Measurements from ENCODE around the gene PHF3.
"Not testable (repeated sequence)": the region's sequence is repeated elsewhere in the genome, so short reads cannot be mapped to it uniquely, and the experiment has no call there.

PHF3 gene

DNA sequence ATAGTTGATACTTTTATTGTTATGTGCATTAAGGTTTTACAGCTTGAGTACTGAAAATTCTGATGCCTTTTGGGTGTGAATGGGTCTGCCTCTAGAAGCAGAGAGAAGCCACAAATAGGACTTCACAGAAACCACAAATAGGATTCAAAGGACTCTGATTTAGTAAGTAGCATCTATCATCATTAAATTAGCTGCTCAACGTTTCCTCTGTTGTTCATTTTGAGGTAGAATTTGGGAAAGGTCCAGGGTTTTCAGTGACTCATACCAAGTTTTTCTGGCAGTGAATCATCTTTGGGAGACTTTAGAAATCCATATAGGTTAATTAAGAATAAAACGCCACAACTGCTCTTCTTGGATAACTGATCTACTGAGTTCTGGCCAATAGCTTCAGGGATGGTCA lies 105.1 kb downstream of the PHF3 start:
- Mint-ChIP-seq H3K27ac (no peak overlapping the region), H3K4me1 (ENCODE audit: low read depth) (peaks cover 8% of the 10 kb centered on the region), H3K9me3 (peaks cover 1% of the 10 kb centered on the region), H3K4me3 (no peak overlapping the region), H3K27me3 (peaks cover 2% of the 10 kb centered on the region), H3K36me3 (ENCODE audit: low read depth) (no peaks in the 10 kb centered on the region)
- intact Hi-C loops (cut with micrococcal nuclease), result no loop called here

DNA sequence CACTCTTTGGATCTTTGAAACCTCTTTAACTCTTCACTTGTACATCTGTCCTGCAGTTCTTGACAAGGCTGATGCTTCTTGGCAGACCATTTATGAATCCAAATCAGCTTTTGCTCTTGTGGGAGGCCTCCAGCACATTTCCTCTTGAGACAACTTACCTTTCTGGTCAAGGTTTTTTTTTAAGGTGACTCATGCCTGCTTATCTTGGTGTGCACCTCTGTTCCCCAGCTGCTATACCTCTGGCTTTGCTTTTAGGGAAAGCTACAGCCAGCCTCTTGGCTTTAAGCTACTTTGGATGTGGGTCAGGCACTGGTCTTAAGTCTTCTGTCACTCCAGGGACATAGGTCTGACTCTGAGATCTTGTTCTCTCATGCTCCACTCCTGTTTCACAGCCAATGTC lies 106.5 kb downstream of the PHF3 start:
- intact Hi-C loops (cut with micrococcal nuclease), result no loop called here
- Mint-ChIP-seq H3K27ac (no peak overlapping the region), H3K4me1 (ENCODE audit: low read depth) (peaks cover 8% of the 10 kb centered on the region), H3K9me3 (peaks cover 8% of the 10 kb centered on the region), H3K27me3 (peaks cover 2% of the 10 kb centered on the region), H3K36me3 (ENCODE audit: low read depth) (no peaks in the 10 kb centered on the region), H3K4me3 (no peak overlapping the region)

DNA sequence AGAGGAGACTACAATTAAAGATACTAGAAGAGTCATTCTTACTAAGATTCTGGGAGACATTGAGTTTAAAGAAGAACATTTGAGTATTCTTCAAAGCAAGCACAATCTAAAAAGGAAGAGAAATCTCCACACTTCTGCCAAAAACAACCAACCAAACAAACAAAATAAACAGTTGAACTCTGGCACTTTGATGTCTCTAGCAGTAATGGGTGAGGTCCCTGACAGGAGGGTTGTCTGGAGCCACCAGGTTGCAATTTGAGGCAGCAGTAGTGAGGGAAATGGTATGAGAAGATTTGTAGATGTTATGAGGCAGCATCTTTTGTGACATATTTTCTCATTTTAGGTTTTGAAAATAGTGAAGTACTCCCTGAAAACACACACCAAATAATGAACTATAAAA lies 108.1 kb downstream of the PHF3 start:
- no peaks in the 10 kb centered on the region for H3K36me3 Mint-ChIP-seq (ENCODE audit: low read depth)
- no peak overlapping the region for H3K27ac Mint-ChIP-seq
- intact Hi-C loops (cut with micrococcal nuclease), result no loop called here
- H3K27me3 Mint-ChIP-seq, result peaks cover 2% of the 10 kb centered on the region
- H3K4me1 Mint-ChIP-seq (ENCODE audit: low read depth), result peaks cover 6% of the 10 kb centered on the region
- peaks cover 13% of the 10 kb centered on the region for H3K9me3 Mint-ChIP-seq
- no peak overlapping the region for H3K4me3 Mint-ChIP-seq

DNA sequence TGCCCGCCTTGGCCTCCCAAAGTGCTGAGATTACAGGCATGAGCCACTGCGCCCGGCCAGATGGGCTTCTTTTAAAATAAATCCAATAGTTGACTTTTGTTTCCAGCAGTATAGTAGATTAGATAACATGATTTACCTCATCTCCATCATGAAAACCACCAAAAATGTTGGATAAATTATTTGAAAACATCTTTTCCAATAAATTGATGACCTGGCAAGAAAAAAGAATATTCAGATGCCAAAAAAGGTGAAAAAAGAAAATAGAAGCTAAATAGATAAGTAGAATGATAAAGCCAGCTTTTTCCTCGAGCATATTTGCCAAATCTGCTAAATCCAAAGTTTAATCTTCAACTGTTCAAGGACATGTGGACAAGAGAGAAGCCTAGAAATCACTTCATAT lies 109.2 kb downstream of the PHF3 start:
- Mint-ChIP-seq H3K4me1 (ENCODE audit: low read depth) (no peaks in the 10 kb centered on the region), H3K27ac (no peak overlapping the region), H3K4me3 (no peak overlapping the region), H3K36me3 (ENCODE audit: low read depth) (no peaks in the 10 kb centered on the region), H3K9me3 (peaks cover 13% of the 10 kb centered on the region), H3K27me3 (peaks cover 2% of the 10 kb centered on the region)
- intact Hi-C loops (cut with micrococcal nuclease), result no loop called here

DNA sequence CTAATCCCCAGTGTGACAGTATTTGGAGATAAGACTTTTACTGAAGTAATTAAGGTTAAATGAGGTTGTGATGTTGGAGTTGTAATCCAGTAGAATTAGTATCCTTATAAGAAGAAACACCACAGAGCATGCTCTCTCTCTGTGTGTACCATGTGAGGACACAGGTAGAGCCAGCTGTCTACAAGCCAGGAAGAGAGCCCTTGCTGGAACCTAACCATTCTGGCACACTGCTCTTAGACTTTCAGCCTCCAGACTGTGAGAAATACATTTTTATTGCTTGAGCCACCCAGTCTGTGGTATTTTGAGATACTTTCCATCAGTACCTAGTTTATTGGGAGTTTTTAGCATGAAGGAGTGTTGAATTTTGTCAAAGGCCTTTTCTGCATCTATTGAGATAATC lies 110.2 kb downstream of the PHF3 start:
- H3K27me3 Mint-ChIP-seq, result peaks cover 2% of the 10 kb centered on the region
- H3K4me1 Mint-ChIP-seq (ENCODE audit: low read depth), result no peaks in the 10 kb centered on the region
- intact Hi-C loops (cut with micrococcal nuclease), result no loop called here
- peaks cover 13% of the 10 kb centered on the region for H3K9me3 Mint-ChIP-seq
- no peak overlapping the region for H3K27ac Mint-ChIP-seq
- H3K4me3 Mint-ChIP-seq, result no peak overlapping the region
- H3K36me3 Mint-ChIP-seq (ENCODE audit: low read depth), result no peaks in the 10 kb centered on the region

DNA sequence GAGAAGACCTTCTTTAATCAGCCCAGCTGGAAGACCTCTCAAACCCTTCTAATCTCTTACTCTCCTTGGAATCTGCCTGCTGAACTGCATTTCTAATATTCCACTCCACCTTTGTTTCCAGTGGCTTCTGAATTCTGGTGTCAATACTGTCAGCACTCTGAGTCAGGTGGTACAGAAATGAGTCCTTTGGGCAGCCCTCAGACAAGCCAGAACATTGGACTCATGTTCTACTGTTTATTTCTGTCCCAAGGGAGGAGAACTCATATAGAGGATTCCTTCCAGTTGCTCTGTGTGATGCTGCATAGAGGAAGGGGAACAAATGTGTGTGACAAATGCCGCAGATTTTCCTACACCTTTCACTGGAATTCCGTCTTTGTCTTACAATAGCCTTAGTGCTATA lies 114.8 kb downstream of the PHF3 start:
- intact Hi-C loops (cut with micrococcal nuclease), result no loop called here
- no peaks in the 10 kb centered on the region for H3K4me1 Mint-ChIP-seq (ENCODE audit: low read depth)
- no peaks in the 10 kb centered on the region for H3K27me3 Mint-ChIP-seq
- H3K36me3 Mint-ChIP-seq (ENCODE audit: low read depth), result no peaks in the 10 kb centered on the region
- H3K27ac Mint-ChIP-seq, result no peak overlapping the region
- peaks cover 23% of the 10 kb centered on the region for H3K9me3 Mint-ChIP-seq
- no peak overlapping the region for H3K4me3 Mint-ChIP-seq

DNA sequence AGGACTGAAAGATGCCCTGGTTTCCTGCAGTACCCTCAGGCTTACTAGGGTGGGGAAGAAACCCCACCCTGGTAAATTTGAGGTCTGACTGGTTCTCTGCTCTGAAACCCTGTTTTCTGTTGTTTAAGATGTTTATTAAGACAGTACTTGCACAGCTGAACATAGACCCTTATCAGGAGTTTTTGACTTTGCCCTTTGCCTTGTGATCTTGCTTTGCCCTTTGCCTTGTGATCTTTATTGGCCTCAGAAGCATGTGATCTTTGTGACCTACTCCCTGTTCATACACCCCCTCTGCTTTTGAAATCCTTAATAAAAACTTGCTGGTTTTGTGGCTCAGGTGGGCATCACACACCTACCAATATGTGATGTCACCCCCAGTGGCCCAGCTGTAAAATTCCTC lies 121.7 kb downstream of the PHF3 start:
- intact Hi-C loops (cut with micrococcal nuclease), result not testable (repeated sequence)

DNA sequence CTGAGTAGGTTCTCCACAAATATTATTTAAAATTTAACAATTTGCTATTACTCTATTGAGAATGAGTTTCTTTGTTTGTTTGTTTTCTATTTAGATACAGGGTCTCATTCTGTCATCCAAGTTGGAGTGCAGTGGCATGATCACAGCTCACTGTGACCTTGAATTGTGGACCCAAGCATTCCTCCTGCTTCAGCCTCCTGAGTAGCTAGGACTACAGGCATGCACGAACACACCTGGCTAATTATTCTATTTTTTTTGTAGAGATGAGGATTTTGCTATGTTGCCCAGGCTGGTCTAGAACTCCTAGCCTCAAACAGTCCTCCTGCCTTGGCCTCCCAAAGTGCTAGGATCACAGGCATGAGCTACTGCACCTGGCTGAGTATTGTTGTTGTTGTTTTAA lies 122.2 kb downstream of the PHF3 start:
- H3K27ac Mint-ChIP-seq, result no peak overlapping the region
- peaks cover 34% of the 10 kb centered on the region for H3K9me3 Mint-ChIP-seq
- H3K27me3 Mint-ChIP-seq, result no peaks in the 10 kb centered on the region
- no peaks in the 10 kb centered on the region for H3K36me3 Mint-ChIP-seq (ENCODE audit: low read depth)
- intact Hi-C loops (cut with micrococcal nuclease), result no loop called here
- no peak overlapping the region for H3K4me3 Mint-ChIP-seq
- H3K4me1 Mint-ChIP-seq (ENCODE audit: low read depth), result no peaks in the 10 kb centered on the region

More for the DNA sequence above, 121.7 kb downstream of the PHF3 start:
- not testable (repeated sequence) for H3K4me3 Mint-ChIP-seq; H3K27ac Mint-ChIP-seq; H3K27me3 Mint-ChIP-seq; H3K4me1 Mint-ChIP-seq (ENCODE audit: low read depth); H3K36me3 Mint-ChIP-seq (ENCODE audit: low read depth)
- H3K9me3 Mint-ChIP-seq, result peaks cover 34% of the 10 kb centered on the region

DNA sequence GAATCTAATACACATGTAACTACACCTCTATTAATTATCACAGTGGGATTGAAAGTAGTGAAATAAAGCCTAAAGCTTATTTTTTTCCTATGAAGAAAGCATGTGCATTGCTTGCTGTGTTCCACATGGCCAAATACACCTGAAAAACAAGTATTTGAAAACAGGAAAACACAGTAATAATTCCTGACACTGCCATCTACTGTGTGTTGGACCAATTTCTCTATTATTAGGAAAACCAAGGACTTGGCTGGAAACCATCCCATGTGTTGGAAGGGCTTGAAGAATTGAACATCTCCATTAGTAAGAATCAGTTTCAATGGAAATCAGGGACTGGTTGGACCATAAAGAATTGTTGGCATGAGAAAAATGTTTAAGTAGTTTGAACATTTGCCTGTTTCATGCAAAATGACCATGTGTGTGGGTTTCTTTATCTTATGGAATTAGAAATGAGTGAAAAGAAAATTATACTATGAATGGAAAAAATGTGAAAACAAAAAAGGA lies 124.1 kb downstream of the PHF3 start:
- intact Hi-C loops (cut with micrococcal nuclease), result loop anchor here (5.0 kb wide), 1 partner anchor 452 kb away; no protein-coding TSS in a partner anchor
- no peaks in the 10 kb centered on the region for H3K36me3 Mint-ChIP-seq (ENCODE audit: low read depth)
- no peaks in the 10 kb centered on the region for H3K27me3 Mint-ChIP-seq
- no peaks in the 10 kb centered on the region for H3K4me1 Mint-ChIP-seq (ENCODE audit: low read depth)
- H3K9me3 Mint-ChIP-seq, result peaks cover 32% of the 10 kb centered on the region
- no peak overlapping the region for H3K4me3 Mint-ChIP-seq
- no peak overlapping the region for H3K27ac Mint-ChIP-seq

DNA sequence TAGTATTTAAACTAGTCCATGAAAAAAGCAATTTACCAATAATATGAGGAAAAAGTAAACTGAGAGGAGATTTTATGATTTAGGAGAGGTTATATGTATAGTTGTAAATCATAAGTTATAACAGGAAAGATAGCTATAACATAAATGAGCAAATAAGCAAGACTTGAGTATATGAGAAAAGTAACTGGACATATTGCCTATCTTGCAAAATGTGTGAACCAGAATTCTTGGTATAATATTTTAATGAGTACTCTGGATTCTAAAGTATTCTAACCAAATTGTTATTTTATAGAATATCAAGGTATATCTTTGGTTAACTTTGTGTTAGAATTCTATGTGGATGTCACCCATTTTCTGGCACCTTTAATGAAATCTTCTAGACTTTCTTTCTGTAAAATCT lies 124.6 kb downstream of the PHF3 start:
- Mint-ChIP-seq H3K4me3 (no peak overlapping the region), H3K27ac (no peak overlapping the region), H3K9me3 (peaks cover 26% of the 10 kb centered on the region), H3K27me3 (no peaks in the 10 kb centered on the region), H3K4me1 (ENCODE audit: low read depth) (no peaks in the 10 kb centered on the region), H3K36me3 (ENCODE audit: low read depth) (no peaks in the 10 kb centered on the region)
- intact Hi-C loops (cut with micrococcal nuclease), result loop anchor here (5.0 kb wide), 1 partner anchor 453 kb away; no protein-coding TSS in a partner anchor

DNA sequence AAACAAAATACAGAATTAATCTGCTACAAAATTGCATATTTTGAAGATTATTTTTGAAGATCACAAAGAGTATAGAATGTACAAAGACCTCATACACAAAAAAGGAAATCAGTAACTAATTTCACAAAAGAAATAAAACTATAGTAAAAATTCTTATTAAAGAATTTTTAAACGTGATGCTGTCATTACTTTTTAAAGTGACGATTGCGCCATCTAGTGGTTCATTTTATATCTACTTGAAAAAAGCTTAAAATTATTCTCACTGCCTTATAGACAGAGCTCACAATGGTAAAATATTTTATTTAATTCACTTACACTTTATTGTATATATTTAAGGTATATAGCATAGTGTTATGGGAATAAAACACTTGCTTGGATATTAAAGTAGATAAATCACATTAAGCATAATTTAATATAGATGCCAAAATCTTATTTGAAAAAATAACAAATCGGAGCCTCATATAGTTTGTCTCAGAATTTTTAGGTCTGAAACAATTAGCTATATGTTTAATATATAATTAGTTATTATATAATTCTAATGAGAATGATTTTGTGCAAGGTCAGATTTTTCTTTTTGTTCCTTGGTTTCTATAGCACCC lies 128.8 kb downstream of the PHF3 start:
- no peaks in the 10 kb centered on the region for H3K9me3 Mint-ChIP-seq
- H3K4me1 Mint-ChIP-seq (ENCODE audit: low read depth), result no peaks in the 10 kb centered on the region
- intact Hi-C loops (cut with micrococcal nuclease), result loop anchor here (1.0 to 5.0 kb wide), 3 partner anchors 166 to 457 kb away; no protein-coding TSS in a partner anchor
- H3K36me3 Mint-ChIP-seq (ENCODE audit: low read depth), result no peaks in the 10 kb centered on the region
- H3K27me3 Mint-ChIP-seq, result no peaks in the 10 kb centered on the region
- H3K4me3 Mint-ChIP-seq, result no peak overlapping the region
- H3K27ac Mint-ChIP-seq, result no peak overlapping the region

Data from dendritic cell treated with granulocyte-macrophage colony-stimulating factor and Interleukin-4, amounts not matched to agents 40 ng/mL and 50 ng/mL, for 4 days (primary cell).